LNCaP clone FGC (cell line): ENCODE results near the gene OR2H1.

Experiments
- DNase-seq: peaks from one replicate; pipeline ENCODE4 v3.0.0-alpha.2; 2011; ENCODE audit warnings: low read depth
- H3K4me3 ChIP-seq: 2 replicates; pipeline ENCODE4 v1.5.1; 2011; ENCODE audit warnings: mild to moderate bottlenecking, low read depth, low read length, control low read depth
- TF ChIP-seq, protein P1 (sequence below): IDR thresholded peaks from 2 replicates; pipeline ENCODE4 v1.5.1; 2012; ENCODE audit warnings: mild to moderate bottlenecking; ENCODE audit not compliant: control insufficient read depth, insufficient read depth; ENCODE audit errors: extremely low read depth

OR2H1 gene

DNA sequence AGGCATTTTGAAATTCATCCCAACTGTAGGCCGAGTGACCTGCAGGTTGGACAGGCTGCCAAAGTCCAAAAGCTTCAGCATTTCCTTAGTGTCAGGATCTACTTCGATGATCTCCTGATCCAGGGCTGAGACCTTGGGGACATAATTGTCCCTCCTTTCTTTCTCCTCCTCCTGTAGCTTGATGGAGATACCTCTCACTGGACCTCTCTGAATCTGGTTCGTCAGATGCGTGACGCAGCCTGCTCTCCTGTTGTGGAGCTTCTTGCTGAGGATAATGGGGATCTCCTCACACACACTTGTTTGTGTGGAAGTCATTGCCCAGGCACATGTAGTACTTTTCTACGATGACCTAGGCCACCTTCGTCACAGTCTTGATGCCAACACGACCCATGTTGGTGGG, 32.3 kb downstream of the OR2H1 start:
- TF ChIP-seq, protein P1, sequence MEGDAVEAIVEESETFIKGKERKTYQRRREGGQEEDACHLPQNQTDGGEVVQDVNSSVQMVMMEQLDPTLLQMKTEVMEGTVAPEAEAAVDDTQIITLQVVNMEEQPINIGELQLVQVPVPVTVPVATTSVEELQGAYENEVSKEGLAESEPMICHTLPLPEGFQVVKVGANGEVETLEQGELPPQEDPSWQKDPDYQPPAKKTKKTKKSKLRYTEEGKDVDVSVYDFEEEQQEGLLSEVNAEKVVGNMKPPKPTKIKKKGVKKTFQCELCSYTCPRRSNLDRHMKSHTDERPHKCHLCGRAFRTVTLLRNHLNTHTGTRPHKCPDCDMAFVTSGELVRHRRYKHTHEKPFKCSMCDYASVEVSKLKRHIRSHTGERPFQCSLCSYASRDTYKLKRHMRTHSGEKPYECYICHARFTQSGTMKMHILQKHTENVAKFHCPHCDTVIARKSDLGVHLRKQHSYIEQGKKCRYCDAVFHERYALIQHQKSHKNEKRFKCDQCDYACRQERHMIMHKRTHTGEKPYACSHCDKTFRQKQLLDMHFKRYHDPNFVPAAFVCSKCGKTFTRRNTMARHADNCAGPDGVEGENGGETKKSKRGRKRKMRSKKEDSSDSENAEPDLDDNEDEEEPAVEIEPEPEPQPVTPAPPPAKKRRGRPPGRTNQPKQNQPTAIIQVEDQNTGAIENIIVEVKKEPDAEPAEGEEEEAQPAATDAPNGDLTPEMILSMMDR: no peak
- no peak overlapping the region for H3K4me3 ChIP-seq
- no peak for DNase-seq

DNA sequence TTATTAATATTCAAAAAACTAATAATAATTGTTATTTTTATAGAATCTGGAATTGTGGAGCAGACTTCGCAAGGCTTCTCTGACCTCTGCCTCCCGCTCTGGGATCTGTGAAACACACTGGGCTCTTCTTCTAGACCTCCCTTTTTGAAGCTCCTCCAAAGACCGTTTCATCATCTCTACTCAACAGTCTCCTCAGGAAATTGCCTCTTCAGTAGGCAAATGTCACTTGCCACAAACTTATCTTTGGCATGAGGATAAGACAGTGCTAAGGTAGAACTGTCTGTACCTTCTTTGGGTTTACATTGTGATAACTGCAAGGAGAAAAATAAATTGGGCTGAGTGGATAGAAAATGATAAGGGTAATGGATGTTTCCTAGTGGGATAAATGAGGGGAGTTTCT, 33.1 kb downstream of the OR2H1 start:
- DNase-seq: no peak
- TF ChIP-seq, protein P1: no peak
- H3K4me3 ChIP-seq: no peak overlapping the region

DNA sequence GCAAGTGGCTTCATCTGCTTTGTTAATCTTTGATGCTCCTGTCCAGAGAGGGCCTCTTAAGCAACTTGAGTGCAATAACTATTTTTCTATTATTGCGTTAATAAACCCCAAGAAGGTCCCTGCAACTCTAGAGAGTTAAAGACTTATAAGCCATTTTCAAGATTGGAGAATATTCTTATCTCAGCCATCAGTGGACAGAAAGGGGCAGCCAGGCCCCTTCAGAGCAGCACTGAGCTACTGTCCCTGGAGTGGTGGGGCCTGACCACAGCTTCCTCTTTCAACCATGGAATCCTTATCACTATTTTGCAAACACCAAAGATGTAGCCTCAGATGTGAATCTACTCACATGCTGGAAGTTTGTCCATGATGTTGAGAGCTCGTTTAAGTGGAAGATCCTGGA, 33.6 kb downstream of the OR2H1 start:
- no peak for DNase-seq
- no peak overlapping the region for H3K4me3 ChIP-seq
- TF ChIP-seq, protein P1: no peak

DNA sequence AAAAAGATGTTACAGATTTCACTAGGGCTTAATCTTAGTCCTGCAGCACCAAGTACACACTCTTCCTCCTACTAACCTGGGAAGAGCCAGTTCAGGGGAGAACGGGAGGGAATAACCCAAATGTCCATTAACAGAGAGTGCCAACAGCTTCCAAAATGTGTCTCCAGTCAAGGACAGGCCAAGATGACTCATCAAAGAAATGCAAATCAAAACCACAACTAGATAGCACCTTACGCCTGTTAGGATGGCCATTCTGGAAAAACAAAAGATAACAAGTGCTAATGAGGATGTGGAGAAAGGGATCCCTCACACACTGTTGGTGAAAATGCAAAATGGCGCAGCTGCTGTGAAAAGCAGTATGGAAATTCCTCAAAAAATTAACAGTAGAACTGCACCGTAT, 34.6 kb downstream of the OR2H1 start:
- DNase-seq: no peak
- H3K4me3 ChIP-seq: no peak overlapping the region
- TF ChIP-seq, protein P1: no peak

DNA sequence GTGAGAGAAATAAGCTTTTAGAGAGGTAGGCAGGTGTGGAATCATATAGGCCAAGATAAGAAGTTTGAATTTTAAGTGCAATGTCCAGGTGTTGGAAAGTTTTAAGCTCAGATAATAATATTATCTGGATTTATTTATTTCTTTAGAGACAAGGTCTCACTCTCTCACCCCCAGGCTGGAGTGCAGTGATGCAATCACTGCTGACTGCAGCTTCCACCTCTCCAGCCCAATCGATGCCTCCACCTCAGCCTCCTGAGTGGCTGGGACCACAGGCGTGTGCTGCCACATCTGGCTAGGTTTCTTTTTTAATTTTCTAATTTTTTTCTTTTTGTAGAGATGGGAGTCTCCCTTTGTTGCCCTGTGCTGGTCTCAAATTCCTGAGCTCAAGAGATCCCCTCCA, 36.3 kb downstream of the OR2H1 start:
- no peak overlapping the region for H3K4me3 ChIP-seq
- TF ChIP-seq, protein P1: no peak
- DNase-seq: no peak

DNA sequence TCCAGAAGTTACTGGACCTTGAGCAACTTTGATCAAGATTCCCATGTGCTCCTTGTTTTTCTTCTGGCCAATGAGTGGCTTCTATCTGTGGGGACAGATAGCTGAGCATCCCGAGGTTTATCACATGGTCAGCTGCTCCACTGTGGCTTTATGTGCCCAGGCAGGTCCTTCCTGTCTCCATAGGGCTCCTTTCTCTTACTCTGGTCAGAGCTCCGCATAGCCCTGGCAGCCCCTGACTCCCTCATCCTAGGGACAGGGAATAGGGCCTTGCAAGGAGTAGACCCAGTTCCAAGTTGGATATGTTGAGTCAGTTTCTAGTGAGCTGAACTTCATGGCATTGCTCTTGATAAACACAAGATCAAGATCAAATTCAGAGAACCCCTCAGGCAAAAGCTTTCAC, 37.2 kb downstream of the OR2H1 start:
- no peak for DNase-seq
- TF ChIP-seq, protein P1: no peak

DNA sequence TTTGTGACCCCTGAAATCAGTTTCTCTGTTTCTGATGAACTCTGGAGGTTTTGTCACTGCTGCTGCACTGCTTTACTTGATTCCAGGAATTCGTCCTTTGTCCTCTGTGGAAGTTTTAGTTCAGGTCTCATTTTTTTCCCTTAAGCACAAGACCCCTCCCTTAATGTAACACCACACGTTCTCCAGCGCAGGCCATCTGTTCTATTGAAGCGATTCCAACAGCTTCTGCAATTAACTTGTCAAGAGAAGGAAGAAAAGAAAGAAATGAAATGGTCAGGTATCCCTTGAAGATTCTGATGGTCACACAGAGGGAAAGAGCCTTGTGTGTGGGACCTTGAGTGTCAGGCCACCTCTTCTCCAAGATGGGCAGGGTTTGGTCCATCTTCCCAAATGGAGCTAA, 38.6 kb downstream of the OR2H1 start:
- no peak for DNase-seq
- H3K4me3 ChIP-seq: no peak overlapping the region
- TF ChIP-seq, protein P1: no peak

More for the DNA sequence above, 37.2 kb downstream of the OR2H1 start:
- no peak overlapping the region for H3K4me3 ChIP-seq
